AG04450 (cell line): ENCODE results near the gene PSORS1C2. TPM values are rescaled to one million over a fixed set of nuclear protein-coding genes. Genes with fewer than 3 reads are reported as not detected.
A peak's percentile ranks its signal among the peaks of the same experiment; 100 is the strongest.

Experiments
- CTCF ChIA-PET: fragments of 300-600, 350-600 bp; formaldehyde crosslinking; extraction: SDS; loops from one replicate; lab custom pipeline; 2022; ENCODE audit warnings: antibody characterized with exemption, inconsistent platforms; lab: Charles Lee
- POLR2A ChIA-PET: fragments of 350-600 bp; formaldehyde crosslinking; extraction: SDS; loops from one replicate; lab custom pipeline; 2021; ENCODE audit warnings: antibody characterized with exemption, inconsistent platforms; lab: Yijun Ruan, JAX
- DNase-seq: peaks from one replicate; pipeline ENCODE4 v3.0.0-alpha.2; 2011; ENCODE audit warnings: low read depth, low spot score
- H3K27ac ChIP-seq: one replicate; pipeline ENCODE4 v1.5.1; 2012; ENCODE audit warnings: low read depth, low read length, control low read depth
- H3K27me3 ChIP-seq: one replicate; pipeline ENCODE4 v1.6.0; 2012; ENCODE audit warnings: low read length; ENCODE audit not compliant: control insufficient read depth, insufficient read depth
- H3K4me3 ChIP-seq: 2 replicates; pipeline ENCODE4 v1.5.1; 2011; ENCODE audit warnings: mild to moderate bottlenecking, low read depth, low read length, control low read depth
- H3K9me3 ChIP-seq: 2 replicates; pipeline ENCODE4 v1.5.1; 2012; ENCODE audit warnings: low read length; ENCODE audit not compliant: control insufficient read depth, insufficient read depth
- polyA plus RNA-seq: library from polyadenylated mRNA; depleted of rRNA; stranded (reverse); fragments of >200 nt; gene quantifications from 2 replicates; pipeline ENCODE4 v1.2.3, GENCODE V29; 2011
- TF ChIP-seq, protein P1 (sequence below): IDR thresholded peaks from 2 replicates; pipeline ENCODE4 v1.5.1; 2011; ENCODE audit warnings: low read depth, low read length, control low read depth, inconsistent platforms

Gene PSORS1C2
- polyA plus RNA-seq, 1 experiment, result not detected

DNA sequence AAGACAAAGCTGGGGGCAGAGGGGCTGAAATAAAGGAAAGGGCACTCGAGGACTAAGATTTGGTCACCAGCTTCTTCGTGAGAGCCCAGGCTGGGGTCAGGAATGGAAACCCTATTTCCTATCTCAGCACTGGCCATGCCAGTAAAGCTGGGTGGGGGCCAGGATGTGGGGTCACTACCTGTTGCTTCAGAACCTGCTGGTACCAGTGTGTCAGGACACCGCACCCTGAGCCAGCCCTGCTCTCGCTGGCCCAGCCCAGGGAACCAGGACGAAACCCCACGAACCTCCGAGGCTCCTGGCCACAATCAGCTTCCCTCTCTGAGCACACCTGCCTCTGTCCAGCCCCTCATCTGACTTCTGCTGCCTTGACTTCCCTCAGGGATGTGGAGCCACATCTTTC, 20.7 kb downstream of the PSORS1C2 start:
- no peak overlapping the region for H3K27ac ChIP-seq
- TF ChIP-seq, protein P1, sequence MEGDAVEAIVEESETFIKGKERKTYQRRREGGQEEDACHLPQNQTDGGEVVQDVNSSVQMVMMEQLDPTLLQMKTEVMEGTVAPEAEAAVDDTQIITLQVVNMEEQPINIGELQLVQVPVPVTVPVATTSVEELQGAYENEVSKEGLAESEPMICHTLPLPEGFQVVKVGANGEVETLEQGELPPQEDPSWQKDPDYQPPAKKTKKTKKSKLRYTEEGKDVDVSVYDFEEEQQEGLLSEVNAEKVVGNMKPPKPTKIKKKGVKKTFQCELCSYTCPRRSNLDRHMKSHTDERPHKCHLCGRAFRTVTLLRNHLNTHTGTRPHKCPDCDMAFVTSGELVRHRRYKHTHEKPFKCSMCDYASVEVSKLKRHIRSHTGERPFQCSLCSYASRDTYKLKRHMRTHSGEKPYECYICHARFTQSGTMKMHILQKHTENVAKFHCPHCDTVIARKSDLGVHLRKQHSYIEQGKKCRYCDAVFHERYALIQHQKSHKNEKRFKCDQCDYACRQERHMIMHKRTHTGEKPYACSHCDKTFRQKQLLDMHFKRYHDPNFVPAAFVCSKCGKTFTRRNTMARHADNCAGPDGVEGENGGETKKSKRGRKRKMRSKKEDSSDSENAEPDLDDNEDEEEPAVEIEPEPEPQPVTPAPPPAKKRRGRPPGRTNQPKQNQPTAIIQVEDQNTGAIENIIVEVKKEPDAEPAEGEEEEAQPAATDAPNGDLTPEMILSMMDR, result no peak
- H3K4me3 ChIP-seq, result no peak overlapping the region
- no peak for DNase-seq
- no peaks in the 10 kb centered on the region for H3K27me3 ChIP-seq
- ChIA-PET CTCF (interaction anchor here (0.6 to 5.4 kb wide), 5 partner anchors 9 to 102 kb away, joined by 3 to 30 read pairs (median 3); no protein-coding TSS in a partner anchor), POLR2A (interaction anchor here (0.7 kb wide), 1 partner anchor 125 kb away, joined by 6 read pairs; no protein-coding TSS in a partner anchor)
- no peaks in the 10 kb centered on the region; the same call in 1 of the 2 replicates for H3K9me3 ChIP-seq

DNA sequence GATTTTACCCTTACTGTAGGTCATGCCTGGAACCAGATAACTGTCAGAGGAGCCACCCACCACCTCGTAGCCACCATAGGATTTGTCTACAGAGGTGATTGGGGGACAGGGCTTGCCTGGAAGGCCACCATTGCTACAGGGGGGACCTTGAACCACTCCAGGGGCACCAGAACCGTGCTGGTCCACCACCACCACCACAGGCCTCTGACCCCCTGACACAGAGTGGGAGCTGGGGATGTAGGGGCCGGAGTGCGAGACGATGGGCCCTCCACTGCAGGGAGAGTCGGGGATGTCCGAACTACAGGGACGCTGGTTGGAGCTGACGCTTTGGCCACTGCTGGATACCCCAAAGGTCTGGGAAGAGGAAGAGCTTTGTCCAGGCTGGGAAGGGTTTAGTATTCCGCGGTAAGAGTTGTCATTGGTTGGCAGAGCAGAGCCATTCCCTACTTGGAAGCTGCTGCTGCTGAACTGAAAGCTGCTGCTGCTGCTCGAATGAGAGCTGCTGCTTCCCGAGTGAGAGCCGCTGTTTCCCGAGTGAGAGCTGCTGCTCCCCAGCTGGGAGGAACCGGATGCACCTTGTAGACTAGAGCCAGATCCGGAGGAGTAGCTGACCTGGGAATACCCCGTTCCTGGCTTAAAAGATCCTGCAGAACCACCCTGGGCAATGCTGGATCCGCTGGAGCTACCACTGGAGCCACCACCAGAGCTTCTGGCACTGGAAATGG, 22.0 kb downstream of the PSORS1C2 start:
- no peak for DNase-seq
- Histone ChIP-seq H3K27me3 (no peaks in the 10 kb centered on the region), H3K9me3 (no peaks in the 10 kb centered on the region; the same call in 1 of the 2 replicates), H3K27ac (no peak overlapping the region), H3K4me3 (no peak overlapping the region)
- CTCF ChIA-PET, result interaction anchor here (1.2 to 5.4 kb wide), 3 partner anchors 15 to 38 kb away, joined by 3 to 30 read pairs (median 3); no protein-coding TSS in a partner anchor
- POLR2A ChIA-PET, result no interaction called here
- TF ChIP-seq, protein P1, result no peak

DNA sequence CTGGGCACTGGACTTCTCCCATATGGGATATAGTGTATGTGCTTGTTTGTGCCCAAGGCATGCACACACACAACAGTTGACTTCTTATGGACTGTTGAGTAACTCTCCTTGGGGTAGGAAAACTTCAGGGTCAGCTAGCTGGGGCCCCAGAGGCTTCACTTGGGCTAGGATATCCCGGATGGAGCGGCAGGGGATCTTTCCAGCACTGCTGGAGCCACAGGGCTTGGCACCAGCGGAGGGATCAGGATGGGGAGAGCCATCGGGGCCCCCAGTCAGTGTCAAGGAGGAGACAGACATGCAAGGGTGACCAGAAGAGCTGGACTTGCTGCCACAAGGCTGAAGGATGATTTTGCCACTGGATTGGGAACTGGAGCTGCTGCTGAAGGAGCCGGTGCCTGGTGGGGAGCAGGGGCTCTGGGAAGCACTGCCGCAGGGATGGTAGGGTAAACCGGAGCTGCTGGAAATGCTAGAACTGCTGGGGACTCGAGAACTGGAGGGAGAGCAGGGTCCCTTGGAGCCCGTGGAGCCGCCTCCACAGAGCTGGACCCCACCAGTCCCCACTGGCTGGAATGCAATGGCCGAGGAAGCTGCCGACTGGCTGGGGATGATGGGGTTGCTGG, 22.8 kb downstream of the PSORS1C2 start:
- H3K9me3 ChIP-seq, result no peaks in the 10 kb centered on the region; the same call in 1 of the 2 replicates
- no peak for DNase-seq
- H3K4me3 ChIP-seq, result no peak overlapping the region
- H3K27ac ChIP-seq, result no peak overlapping the region
- CTCF ChIA-PET, result interaction anchor here (1.0 to 5.4 kb wide), 4 partner anchors 21 to 201 kb away, joined by 3 to 30 read pairs (median 8); no protein-coding TSS in a partner anchor
- POLR2A ChIA-PET, result no interaction called here
- TF ChIP-seq, protein P1, result no peak
- H3K27me3 ChIP-seq, result peaks cover 3% of the 10 kb centered on the region

DNA sequence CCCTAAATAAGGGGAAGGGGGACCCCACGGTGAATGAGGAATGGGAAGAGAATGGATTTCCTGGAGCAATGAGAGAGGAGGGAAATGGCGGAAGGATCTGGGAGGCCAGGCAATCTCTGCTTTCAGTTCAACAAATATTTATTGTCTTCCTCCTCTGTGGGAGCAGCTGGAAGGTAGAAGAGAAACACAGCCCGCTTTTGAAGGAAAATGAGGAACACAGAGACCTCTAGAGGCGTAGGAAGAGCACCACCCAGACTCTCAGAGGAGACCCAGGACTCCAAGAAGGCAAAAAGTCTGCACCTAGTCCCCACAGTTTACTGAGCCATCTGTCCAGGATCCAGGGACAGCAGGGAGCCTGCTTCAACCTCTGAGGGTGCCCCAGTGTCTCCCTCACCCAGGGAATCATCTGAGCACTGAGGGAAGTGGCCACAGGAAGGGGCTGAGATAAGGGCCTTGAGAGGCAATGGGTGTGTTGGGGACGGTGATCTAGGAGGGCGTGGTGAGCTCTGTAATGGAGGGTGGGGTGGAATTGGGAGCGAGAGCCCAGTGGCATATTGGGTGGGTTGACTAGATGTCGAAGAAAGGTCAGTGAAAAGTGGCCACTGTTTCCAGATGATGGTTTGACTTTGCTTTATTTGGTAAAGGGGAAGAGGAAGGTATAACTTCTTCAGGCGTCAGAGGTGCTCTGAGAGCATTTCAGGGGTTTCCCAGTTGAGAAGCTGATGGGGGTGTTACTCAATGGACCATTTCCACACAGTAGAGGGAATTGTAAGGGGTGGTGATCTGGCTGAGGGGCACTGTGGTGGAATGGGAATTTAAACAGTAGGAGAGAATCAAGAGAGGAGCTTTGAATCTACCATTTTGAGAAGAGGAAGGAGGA, 23.7 kb downstream of the PSORS1C2 start:
- H3K4me3 ChIP-seq, result peak overlapping the region; percentile 41
- POLR2A ChIA-PET, result no interaction called here
- peaks cover 10% of the 10 kb centered on the region for H3K27me3 ChIP-seq
- no peak for DNase-seq
- H3K9me3 ChIP-seq, result no peaks in the 10 kb centered on the region; the same call in 1 of the 2 replicates
- CTCF ChIA-PET, result interaction anchor here (0.6 to 5.4 kb wide), 8 partner anchors 13 to 398 kb away, joined by 3 to 30 read pairs (median 4); partner anchors contain the start of gene MDC1
- peak overlapping the region; percentile 77 for H3K27ac ChIP-seq
- TF ChIP-seq, protein P1, result 0 out of 2 replicates have a peak, but pooled peaks have one; percentile 24
